Occipital lobe (tissue), 2 donors: ENCODE measurements around the gene ASGR1. TPM values are rescaled to one million over a fixed set of nuclear protein-coding genes. Genes with fewer than 3 reads are reported as not detected.
"Not testable (repeated sequence)": the region's sequence is repeated elsewhere in the genome, so short reads cannot be mapped to it uniquely, and the experiment has no call there.

Experiments
- DNase-seq: peaks from one replicate; lab custom pipeline; 2025; lab: John Stamatoyannopoulos, UW
- total RNA-seq: library from RNA; depleted of rRNA; stranded (reverse); fragments of >200 nt; gene quantifications from one replicate; pipeline ENCODE4 v1.2.3, GENCODE V29; 2014

The ASGR1 gene
- total RNA-seq, 1 donor from 2014 or later: 15.6 TPM

GRCh38 chr17:7166873-7167272, 12.3 kb downstream of the ASGR1 start:
- DNase-seq: no peak

- DNase-seq: not testable (repeated sequence)
These were observed 19.6 kb downstream of the ASGR1 start for GRCh38 chr17:7159571-7159970.

GRCh38 chr17:7158424-7158823, 20.7 kb downstream of the ASGR1 start:
- DNase-seq: not testable (repeated sequence)

DNA sequence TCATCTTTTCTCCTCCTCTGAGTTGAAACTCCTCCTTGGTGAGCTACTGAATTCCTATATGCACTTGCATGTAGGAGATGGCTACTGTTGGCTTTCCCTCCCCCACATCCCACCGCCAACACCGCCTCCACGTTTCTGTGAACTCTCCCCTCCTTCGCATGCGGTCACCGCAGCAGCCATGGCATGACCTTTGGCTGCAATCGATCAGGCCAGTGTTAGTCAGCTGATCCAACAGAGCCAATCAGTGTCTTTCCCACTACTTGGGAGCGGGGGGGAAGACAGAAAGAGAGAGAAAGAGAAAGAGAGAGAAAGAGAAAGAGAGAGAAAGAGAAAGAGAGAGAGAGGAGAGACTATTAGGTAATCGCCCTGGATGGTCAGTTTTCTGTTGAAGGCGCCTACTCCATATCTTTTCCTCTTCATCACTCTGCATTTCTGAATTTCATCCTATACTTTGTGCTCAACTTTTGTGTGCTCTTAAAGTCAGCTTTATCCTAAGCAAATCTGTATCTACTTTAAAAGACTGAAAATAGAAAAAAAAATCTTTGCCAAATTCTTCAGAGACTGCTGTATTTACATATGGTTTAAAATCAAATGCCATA, 22.7 kb downstream of the ASGR1 start:
- no peak for DNase-seq

GRCh38 chr17:7147772-7148171, 31.4 kb downstream of the ASGR1 start:
- no peak for DNase-seq

GRCh38 chr17:7146115-7146514, 33.1 kb downstream of the ASGR1 start:
- no peak for DNase-seq

- DNase-seq: no peak
These were observed 35.0 kb downstream of the ASGR1 start for GRCh38 chr17:7144213-7144612.

- DNase-seq: no peak
These were observed 37.3 kb downstream of the ASGR1 start for GRCh38 chr17:7141824-7142223.

DNA sequence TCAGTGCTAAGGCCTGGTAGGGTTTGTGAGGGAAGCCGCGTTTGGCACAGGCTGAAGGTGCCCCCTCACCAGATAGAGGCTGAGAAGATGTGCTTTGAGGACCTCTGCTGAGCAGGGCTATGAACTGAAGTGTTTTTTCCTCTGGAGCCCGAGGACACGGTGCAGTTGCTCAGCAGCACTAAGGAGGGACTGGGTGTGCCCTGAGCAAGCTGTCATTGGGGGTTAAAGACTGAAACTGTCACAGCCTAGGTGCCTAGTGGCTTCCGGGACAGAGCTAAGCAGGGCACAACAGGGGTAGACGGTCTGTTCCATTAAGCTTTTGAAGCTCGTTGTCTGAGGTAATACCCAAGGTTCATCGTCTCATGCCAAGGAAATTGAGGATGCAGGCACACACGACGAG, 39.8 kb downstream of the ASGR1 start:
- no peak for DNase-seq

GRCh38 chr17:7138800-7139381, 40.3 kb downstream of the ASGR1 start:
- no peak for DNase-seq

DNA sequence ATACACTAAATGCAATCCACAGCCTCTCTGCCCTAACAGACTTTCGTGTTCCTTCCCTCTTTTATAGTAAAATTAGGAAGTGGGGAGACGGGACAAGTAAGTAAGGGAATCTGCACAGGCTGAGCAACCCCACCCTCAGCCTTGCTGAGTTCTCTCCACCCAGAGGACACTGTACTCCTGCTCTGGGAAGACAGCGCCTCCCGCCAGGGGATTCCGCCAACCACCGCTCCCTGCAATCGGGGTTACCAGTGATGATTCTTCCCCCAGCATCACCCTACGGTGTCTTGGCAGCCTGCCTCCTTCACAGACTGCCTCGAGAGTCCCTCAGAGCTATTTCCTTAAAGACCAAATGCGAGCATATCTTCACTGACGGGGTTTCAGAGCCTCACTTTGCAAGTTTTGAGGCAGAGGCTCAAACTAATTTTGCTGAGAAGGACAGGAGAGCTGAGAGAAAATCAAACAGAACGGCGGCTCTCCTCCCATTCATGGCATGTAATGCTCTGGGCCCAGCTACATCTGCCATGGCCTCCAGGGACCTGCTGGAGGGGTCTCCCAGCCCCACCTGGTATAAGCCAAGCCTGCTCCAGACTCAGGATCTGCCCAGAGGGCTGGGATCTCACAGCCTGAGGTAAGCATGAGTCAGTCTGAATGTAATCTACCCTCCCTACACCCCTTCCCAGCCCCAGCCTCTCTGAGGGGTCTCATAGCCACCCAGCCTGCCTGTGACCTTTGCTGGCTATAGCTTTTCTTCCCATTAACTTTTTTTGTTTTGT, 41.8 kb downstream of the ASGR1 start:
- no peak for DNase-seq

DNA sequence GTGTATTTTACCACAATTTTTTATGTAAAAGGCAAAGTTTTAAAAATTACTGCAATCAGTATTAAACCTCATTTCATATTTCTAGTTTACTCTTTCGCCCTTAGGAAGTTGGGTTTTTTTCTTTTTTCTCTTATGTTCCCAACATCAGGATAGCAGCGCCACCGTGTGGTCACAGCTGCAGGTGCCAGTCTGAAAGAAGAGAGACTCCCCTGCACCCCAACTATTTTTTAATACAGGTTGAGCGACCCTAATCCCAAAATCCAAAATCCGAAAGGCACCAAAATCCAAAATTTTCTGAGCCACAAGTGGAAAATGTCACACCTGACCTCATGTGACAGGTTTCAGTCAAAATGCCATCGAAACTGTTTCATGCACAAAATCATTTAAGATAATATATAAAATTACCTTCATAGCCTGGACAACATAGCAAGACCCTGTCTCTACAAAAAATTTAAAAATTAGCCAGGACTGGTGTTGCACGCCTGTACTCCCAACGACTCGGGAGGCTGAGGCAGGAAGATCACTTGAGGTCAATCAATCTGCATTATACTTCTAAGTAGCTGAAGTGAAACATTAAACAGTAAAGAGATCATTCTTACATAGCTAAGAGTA, 42.8 kb downstream of the ASGR1 start:
- DNase-seq: no peak

DNA sequence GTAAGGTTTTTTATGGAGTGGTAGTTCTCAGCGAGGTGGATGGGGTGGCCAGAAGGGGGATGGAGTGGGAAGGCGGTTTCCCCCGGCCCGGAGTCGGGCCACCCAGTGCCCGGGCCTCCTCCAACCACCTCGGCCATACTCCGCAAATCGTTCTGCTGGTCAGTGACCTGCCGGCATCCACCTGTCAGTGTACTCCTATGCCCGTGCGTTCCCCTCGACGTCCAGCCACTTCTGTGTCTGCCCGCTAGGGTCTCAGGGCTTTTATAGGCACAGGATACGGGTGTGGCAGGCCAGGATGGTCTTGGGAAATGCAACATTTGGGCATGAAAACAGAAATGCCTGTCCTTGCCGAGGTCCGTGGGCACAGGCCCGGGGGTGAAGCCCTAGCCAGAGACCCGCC, 45.3 kb downstream of the ASGR1 start:
- DNase-seq: no peak

- DNase-seq: no peak
These were observed 45.7 kb downstream of the ASGR1 start for GRCh38 chr17:7133424-7133823.

DNA sequence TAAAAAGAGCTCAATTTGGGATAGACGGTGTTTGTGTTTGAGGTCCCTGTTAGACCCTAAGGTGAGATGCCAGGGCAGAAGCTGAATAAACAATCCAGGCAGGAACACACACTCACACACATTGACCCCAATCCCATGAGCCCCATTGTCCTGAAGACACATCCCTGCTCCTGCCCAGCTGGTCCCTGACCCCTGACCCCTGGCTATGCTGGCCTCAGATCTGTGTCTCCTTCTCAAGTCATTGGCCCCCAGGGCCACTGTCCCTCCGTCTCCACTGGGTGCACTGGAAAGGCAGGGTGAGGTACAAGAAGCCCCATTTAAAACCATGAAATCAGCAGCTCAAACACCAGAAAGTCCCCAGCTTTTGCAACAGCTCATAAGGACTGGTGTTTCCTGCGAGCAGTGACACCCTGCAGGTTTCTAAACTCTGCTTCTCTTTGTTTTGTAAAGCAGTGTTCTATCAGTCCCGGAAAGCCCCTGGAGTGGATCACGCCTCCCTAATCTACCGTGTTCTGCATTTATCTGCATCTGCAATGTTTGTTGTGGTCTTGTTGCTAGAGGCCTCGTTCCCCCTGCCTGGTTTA, 46.6 kb downstream of the ASGR1 start:
- no peak for DNase-seq

GRCh38 chr17:7131423-7131791, 47.8 kb downstream of the ASGR1 start:
- DNase-seq: no peak

DNA sequence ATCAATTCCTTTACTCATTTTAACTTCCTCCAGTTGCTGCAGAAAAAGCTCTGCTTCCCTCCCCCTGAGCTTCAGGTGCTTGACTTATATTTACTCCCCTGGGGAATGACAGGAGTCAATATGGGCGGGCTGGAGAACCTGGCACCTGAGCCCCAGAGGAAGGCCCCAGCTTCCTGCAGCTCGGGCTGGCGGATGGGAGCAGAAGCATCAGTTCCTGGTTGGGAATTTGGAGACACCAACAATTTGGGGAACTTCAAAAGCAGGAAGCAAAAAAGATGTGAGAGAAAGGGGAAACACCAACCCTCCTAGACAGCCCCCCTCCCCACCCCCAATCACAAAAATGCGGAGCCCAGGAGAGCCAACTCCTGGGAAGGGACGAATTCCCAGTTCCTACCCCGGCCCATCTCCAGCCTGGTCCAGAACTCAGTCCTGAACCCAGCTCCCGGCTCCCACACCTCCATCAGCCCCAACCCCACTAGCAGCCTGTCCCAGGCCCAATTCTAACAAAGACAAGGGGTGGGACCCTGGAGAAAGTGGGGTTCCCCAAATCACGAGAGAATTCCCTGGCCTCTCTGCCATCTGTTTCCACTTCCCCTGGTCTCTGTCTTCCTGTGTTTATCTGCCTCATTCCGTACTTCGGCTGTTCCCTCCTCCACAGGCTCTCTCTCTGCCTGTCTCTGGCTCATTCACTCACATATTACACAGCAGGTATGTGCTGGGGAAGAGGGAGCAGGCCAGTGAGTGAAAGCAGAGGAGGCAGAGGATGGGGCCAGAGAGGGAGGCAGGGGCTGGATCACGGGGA, 48.3 kb downstream of the ASGR1 start:
- DNase-seq: no peak

DNA sequence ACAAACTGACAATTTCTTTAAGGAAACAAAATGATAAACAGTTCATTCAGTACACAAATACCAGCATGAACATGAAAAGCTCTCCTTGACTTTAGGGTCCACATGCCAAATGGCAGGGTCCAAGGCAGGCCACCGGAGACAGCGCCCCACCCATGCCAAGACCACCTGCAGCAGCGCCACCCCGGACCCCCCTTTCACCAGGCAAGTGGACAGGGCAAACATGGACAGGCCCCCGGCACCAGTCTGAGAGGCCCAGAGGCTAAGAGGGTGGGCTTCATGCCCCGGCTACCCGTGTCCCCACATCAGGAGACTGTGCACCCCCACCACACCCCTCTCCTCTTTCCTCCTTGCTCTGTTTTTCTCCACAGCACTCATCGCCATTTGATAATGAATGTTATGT, 49.9 kb downstream of the ASGR1 start:
- no peak for DNase-seq

GRCh38 chr17:7128160-7128559, 51.0 kb downstream of the ASGR1 start:
- no peak for DNase-seq

DNA sequence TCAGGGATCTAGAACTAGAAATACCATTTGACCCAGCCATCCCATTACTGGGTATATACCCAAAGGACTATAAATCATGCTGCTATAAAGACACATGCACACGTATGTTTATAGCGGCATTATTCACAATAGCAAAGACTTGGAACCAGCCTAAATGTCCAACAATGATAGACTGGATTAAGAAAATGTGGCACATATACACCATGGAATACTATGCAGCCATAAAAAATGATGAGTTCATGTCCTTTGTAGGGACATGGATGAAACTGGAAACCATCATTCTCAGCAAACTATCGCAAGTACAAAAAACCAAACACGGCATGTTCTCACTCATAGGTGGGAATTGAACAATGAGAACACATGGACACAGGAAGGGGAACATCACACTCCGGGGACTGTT, 51.7 kb downstream of the ASGR1 start:
- not testable (repeated sequence) for DNase-seq

DNA sequence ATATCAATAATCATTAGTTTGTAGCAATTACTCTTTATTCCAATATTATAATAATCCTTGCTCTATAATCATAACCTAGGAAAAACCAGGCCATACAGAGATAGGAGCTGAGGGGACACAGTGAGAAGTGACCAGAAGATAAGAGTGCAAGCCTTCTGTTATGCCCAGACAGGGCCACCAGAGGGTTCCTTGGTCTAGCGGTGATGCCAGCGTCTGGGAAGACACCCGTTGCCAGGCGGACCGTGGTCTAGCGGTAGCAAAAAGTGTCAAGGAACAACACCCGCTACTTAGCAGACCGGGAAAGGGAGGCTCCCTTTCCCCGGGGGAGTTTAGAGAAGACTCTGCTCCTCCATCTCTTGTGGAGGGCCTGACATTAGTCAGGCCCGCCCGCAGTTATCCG, 52.8 kb downstream of the ASGR1 start:
- not testable (repeated sequence) for DNase-seq
